ENCODE results near the gene A4GALT.

DNA sequence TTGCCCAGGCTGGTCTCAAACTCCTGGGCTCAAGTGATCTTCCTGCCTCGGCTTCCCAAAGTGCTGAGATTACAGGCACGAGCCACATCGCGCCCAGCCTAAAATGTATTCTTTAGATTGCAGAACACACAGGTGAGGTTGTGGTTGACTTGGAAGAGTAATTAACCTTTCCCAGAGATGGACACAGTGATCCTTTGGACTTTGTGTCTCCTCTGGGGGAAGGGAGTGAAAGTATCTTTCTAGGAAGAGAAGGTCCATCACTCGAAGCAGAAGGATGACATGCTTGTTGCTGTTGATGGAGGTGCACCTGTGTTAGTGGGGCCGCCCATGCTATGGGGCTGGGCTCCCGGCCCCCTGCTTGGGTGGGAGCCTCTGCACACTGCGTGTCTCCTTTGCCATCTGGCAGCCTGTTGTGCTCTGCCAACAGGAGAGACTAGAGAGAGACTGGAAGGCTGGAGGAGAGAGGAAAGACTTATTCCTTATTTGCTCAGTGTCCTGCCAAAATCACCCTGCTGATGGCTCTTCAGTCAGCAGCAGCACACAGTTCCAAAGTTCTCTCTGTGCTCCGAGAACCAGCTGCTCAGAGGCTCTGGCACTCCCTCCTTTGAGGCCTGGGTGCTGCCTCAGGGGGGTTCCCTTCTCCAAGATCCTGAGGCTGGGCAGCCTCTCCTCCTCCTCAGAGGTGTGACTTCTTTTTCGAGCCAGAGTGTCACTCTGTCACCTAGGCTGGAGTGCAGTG is 38.4 kb downstream of the A4GALT start:
- TF ChIP-seq, protein P1, sequence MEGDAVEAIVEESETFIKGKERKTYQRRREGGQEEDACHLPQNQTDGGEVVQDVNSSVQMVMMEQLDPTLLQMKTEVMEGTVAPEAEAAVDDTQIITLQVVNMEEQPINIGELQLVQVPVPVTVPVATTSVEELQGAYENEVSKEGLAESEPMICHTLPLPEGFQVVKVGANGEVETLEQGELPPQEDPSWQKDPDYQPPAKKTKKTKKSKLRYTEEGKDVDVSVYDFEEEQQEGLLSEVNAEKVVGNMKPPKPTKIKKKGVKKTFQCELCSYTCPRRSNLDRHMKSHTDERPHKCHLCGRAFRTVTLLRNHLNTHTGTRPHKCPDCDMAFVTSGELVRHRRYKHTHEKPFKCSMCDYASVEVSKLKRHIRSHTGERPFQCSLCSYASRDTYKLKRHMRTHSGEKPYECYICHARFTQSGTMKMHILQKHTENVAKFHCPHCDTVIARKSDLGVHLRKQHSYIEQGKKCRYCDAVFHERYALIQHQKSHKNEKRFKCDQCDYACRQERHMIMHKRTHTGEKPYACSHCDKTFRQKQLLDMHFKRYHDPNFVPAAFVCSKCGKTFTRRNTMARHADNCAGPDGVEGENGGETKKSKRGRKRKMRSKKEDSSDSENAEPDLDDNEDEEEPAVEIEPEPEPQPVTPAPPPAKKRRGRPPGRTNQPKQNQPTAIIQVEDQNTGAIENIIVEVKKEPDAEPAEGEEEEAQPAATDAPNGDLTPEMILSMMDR (IDR thresholded peaks at IDR 0.05; ENCODE audit: insufficient read depth, low read length, poor library complexity, severe bottlenecking): no peak
- no peak for TF ChIP-seq EZH2phosphoT487 (conservative IDR thresholded peaks at IDR 0.05; ENCODE audit: low read length)
